ENCODE data around the gene NKX3-2.

GRCh38 chr4:13567125-13567524, 22.8 kb upstream of the NKX3-2 start:
- no peak for TF ChIP-seq GATA3 (IDR thresholded peaks at IDR 0.05; ENCODE audit: low read depth, low read length)
- TF ChIP-seq GATA2 (IDR thresholded peaks at IDR 0.05; ENCODE audit: low read depth, low read length), result no peak

Data from SH-SY5Y (cell line).